CD4-positive, alpha-beta T cell treated with Interleukin-21 for 1 hour (primary cell): ENCODE results near the gene NRG2.

Experiments used
- DNase-seq: peaks from one replicate; pipeline ENCODE4 v3.0.0-alpha.2; 2020

The NRG2 gene

DNA sequence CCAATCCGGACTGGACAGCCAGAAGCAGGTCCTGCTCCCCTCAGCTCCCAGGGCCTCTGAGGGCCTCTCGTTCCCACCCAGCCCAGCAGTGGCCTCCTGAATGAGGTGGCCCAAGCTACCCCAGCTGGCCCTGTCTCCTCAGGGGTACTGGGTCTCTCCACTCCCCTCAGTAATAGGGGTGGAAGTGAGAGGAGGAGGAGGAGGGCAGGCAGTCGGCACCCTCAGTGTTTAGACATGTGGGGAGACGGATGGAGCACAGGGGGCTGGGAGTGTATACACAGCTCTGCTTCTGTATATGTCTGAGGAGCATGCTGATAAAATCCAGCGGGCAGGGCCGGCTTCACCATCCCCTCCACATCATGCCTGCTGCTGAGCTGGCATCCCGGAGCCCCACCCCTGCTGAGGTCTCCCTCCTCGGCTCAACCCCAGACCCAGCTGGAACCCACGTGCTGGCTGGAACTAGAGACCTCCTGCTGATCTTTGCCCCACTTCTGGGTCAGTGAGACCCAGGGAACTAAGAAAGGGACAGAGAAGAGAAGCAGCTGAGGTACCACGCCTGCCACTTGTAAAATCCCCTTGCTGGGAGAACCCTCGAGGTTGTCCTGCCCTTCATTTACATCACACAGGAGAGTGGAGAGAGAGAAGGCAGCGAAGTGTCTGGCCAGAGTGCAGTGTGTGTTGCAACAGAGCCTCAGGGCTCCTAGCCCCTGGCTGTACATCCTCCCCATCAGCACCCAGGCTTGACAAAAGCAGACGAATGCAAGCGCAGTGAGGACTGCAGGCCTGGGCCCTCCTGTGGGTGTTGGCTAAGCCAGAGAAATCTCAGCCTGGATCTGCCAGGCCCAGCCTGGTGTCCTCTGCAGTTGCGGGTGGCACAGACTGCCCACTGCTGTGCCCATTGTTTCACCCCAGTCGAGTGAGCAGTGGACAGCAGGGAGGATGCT, 170.0 kb downstream of the NRG2 start:
- no peak for DNase-seq

DNA sequence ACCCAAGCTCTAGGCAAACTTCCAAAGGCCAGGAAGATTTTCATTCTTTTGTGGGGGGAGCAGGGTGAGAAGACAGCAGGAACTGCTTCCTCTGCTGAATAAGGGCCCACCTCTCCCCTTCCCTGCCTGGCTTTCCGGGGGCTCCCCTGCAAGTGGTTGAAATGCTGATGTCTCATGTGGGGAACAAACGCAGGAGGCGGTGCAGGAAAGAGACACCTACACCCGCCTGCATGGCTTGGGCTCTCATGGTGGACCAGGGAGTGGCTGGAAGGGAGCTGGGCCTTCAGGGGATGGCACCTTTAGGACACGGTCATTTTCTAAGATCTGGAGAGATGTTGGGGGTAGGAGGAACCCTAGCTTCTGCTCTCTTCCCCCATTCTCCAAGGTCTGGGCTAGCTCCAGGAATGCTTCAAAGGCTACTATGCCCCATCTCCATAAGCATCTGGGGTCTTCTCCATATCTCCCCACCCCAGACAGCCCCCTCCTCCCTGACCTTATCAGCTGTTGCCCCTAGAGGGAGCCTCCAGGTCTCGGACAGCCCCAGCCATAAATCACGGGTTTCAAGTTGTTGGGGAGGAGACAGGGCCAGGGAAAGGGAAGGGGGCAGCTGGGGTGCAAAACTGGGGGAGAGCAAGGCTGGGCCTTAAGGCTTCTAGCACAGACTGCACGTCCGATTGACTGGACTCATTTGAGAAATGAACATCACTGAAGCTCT, 170.9 kb downstream of the NRG2 start:
- no peak for DNase-seq

DNA sequence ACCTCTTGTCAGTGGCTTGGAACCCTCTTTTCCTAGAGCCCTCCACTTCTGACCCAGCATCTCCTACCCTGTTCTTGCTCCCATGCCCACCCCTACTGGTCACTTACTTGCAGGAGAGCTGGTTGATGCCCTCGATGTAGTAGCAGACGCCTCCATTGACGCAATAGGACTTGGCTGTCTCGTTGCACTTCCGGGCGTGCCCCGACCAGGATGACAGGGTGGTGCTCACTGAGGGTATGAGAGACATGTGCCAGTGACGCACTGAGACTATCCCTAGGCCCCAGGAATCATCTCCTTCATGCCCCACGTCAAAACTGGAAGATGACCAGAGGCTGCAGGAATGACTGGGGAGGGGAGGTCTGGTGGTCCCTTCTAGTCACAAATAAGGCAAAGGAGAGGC, 171.5 kb downstream of the NRG2 start:
- no peak for DNase-seq

DNA sequence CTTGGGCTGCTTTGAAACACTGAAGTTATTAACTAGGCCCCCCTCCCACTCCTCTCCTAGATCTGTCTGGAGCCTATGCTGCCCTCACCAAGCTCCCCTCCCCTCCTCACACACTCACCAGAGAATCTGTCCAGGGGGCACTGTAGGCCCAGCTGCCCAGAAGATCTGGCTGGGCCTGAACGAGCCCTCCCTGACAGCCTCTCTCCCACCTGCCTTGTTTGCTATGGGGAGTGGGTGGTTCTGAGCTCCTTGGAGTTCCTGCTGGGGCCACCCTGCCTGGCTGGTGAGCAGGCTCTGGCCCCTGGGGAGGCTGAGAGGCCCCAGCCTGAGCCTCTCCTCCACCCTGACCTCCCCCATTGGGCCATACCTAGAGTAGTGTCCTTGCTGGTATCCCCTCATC, 172.4 kb downstream of the NRG2 start:
- DNase-seq, result no peak

DNA sequence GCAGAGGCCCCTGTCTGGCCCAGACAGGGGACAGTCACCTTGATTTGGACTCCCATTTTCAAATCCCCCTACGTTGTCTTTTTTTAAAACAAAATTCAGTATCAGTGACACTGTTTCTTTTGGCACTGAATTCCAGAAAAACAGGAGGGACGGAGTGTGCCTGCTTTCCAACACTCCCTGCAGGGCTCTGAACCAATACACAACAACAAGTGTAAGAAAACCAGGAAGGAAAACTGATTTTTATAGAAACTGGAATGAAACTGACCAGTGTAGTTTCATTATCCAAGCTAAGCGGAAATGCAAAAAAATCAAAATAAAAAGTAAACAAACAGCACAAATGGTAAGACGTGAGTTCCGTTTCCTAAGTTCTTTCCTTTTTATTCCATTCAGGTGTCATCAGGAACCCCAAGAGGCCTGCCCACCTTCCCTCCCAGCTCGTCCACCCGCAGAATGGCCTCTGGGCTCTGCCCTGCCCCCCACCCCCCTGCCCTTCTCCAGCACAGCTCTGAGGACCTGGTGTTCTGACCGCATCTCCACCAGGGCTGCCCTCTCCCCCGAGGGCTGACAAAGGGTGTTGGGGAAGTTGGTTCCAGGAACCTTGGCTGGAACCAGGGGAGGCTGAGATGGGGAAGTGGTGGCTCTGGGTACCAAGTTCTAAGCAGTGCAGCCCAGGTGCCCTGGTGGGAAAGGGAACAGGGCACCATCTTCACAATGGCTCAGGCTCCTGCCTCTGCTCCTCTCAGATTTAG, 173.9 kb downstream of the NRG2 start:
- DNase-seq, result no peak

DNA sequence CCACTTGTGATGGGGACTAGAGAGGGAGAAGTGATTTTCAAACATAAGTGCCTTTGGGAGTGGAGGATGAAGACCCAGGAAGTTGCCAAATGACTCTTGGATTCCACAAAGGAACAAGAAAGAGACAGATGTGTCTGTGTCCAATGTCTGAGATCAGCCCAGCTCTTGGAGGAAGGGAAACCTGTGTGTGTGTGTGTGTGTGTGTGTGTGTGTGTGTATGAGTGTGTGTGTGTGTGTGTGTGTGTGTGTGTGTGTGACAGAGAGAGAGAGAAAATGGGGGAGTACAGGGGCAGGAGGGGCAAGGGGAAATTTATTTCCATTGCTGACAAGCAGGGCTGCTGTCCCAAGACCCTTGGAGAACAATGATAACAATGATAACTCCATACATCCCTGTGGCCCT, 175.5 kb downstream of the NRG2 start:
- no peak for DNase-seq

DNA sequence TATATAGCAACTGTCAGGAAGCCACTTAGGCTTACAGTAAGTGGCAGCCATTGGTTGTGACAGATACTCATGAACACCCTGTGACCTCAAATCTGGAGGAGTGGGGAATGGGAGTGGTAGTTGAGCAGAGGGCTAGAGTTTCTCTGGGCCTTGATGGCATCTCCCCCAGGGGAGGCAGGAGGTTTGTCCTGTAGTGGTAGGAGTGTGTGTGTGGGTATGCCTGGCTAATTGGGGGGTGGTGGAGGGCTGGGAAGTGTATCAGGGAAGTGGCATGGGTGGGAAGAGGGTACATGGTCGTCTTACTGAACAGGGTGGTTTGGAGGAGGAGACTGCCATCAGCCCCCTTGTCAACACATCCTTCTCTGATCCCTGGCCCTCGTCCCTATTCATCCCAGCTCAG, 176.0 kb downstream of the NRG2 start:
- no peak for DNase-seq

DNA sequence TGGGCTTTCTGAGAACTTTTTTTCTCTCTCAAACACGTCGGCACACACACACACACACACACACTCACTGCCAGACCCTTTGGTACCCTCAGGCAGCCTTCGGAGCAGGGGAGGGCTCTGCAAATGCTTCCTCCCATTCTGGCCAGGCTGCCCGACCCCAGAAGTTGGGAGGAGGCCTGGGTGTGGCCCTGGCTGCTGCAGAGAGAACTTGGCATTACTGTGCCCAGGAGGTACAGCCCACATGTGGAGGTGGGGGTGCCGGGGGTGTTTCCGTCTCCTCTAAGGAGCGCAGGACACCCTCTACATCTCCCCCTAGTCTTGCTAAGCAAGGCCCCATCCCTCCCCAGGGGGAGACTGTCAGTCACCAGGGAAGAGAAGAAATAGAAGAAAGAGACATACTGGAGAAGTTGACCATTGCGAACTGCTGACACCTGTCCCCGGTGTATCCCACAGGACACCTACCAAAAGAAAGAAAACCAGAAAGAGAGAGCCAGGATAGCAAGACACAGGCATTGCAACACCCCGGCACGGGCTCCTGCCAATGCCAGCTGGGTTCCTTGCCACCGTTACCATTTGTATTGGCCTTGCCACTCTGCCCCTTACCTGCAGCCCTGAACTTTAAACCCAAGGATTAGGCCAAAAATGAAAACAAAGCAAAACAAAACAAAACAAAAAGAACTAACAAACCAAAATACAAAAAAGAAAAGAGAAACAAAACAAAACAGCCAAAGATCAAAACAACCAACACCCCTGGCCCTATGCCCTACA, 178.2 kb downstream of the NRG2 start:
- DNase-seq, result no peak

DNA sequence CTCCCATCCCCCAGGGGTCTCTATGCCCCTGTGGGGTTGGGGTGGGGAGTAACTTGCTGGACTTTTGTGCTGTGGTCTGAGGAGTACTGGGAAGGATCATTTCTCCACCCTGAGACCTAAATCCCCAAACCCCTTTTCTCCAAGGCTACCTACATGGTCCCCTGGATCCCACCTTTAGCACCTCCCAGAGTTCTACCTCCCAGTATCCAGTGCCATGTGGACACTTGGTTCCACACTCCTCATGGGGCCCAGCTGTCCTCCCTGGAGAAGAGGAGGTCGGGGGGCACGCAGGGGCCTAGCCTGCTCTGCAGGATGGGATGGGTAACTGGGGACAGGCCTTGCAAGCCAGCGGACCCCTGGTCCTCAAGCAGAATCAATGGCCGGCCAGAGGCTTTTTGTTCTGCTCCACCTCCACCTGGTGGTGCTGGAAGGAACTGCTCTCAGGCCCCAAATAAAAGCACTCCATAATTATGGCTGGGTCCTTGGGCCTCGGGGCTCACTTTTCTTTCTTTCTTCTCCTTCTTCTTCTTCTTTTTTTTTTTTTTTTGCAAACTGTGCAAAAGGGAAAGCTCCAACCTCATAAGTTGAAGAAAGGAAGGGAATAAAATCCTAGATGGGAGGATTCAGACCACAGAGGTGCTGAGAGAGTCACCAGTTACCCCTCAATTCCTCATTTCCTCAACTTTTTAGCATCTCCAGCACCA, 179.1 kb downstream of the NRG2 start:
- DNase-seq, result peak; percentile 60

DNA sequence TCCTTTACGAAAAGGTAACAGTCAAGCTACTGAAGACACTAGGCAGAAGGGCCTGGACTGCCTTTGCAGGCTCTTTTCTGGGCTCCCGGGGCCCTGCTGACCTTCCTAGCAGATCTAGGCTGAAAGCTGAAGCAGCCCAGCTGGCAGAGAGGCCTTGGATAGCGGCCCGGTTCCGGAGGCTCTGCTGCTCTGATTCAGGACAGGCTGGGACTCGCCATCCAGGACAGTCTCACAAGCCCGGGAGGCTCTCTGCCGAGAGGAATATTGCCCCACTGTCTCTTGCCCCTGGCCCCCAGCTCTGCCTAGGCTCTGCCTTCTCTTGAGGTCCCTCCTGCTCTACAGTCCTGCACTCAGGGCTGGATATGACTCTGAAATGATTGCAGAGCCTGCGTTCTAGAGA, 179.7 kb downstream of the NRG2 start:
- no peak for DNase-seq

DNA sequence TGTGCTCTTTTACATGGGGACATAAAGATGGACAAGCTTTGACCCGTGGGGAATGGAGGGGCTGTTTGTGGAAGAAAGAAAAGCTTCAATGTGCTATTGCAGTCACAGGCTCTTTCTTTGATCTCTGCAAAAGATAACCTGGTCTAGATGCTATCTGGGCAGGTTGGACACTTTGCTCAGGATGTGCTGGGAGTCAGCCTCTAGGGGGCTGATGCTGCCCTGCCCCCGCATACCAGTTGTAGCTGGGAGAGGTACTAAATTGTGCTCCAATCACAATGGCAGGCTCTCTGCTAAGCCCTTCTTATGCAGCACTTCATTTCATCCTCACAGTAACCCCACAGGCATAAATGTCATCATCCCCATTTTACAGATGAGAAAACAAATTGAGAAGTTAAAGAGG, 180.3 kb downstream of the NRG2 start:
- DNase-seq, result no peak

DNA sequence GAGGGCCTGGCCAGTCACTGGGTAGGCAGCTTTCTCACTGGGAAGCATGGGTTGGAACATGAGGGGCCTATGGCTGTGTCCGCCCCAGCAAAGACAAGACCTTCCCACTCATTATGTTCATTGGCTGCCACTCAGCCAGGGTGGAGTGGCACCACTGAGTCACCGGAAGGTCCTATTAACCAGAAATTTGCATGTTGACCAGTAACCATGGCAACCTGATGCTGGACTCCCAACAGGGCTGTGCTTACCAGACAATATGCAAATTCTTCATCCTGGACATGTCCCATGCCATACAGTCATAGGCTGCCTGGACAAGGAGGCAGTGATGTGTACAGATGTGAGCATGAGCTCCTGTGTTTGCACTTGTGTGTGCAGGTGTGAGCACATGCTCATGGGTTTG, 180.8 kb downstream of the NRG2 start:
- DNase-seq, result no peak

DNA sequence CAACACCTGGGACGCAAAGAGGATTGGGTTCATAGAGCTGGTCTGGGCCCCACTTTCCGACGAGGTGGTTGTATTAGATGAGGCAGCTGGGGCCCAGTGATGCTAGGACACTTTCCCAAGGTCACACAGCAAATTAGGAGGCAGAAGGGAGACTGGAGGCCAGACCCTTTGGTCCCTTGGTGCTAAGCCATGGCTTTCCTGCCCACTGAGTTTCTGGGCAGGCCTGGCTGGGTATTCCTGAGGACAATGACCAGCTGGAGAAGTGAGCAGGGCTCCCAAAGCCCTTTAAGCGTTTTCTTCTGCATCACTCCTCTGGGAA, 181.3 kb downstream of the NRG2 start:
- no peak for DNase-seq

DNA sequence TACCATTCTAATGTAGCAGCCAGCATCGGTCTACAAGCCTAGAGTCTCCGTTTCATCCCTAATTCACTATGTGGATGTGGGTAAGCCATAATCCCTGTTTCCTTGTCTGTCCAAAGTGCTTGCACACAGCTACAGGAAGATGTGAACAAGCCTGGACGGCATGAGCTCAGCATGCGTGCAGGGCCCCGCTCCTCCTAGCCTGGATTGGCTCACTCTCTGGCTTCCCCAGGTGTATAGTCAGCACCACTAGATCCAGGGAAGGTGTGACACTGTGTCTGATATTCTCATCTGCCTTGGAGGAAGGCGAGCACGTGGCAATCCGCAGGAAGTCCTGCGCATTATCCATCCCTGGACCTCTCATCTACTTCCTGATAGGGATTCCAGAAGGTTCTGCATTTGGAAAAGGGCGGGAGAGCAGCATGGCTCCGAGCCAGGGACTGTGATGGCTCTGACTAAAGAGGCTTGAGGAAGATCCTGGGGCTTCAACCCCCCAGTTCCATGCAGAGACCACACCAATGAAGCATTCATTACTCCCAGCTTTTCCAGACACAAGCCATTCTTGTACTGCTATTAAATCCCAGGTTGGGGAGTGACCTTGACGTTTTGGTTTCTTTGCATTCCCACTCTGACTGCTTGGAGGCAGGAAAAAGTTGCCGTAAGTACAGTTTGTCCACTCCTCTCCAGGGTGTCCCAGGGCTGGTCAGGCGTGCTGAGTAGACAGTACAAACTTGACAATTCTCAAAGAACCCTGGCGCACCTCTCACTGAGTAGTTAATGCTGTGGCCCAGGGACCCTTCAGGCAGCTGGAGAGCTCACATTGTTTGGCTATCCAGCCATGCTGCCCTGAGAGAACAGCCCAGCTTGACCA, 181.8 kb downstream of the NRG2 start:
- DNase-seq, result no peak

DNA sequence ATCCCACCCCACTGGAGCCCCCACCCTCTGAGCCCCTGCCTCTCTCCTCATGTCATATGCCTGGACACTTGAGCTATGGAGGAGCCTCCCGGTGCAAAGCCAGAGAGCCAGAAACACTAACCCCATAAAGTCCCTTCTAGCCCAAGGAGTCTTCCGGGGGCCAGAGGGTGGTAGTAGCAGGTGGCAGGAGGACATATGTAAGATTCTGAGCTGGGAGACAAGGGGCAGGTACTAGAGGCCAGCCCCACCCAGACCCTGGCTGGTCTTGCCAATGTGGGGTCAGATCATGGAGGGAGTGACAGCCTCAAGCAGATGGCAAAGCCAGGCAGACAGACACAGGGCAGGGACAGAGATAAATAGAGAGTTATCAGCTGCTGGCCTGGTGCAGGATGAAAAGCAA, 184.1 kb downstream of the NRG2 start:
- DNase-seq, result no peak

DNA sequence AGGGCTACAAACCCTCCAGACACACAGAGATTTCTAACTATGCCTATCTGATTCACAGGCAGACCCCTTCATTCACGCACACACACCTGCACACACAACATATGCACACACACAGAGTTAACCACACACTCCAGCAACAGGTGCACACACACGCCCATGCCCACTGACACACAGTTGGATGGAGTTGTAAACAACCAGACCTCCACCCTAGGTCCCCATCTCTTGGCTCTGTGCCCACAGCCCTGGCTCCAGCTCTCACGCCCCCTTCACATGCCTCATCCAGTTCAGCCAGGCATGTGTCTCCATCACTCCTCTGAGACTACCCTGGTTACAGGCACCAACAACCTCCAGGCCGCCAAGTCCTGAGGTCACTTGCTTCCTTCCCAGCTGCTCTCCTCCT, 186.4 kb downstream of the NRG2 start:
- no peak for DNase-seq

DNA sequence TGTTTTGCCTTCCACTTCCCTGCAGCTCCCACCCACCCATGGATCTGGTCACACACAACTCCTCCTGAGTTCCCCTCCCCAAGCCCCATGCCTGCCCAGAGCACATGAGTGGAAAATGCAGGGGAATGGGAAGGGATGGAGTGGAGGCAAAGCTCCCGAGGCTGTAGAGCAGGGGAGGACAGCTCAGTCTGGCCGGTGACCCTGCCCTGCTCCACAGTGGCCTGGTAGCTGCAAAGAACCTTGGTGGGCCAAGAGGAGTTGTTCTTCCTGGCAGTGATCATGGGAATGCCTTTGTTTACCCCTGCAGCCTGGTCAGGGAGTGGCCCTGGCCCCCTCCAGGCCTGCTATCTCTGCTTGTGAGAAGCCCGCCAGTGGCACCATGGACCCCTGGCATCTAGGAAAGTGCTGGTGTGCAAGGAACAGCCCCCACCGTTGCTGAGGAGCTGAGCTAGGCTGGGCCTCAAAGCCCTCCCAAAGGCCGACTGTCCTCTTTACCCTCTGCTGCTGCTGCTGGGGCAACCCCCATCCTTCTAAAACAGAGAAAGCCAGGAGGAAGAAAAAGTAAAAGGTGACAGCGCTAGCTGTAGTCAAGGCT, 187.1 kb downstream of the NRG2 start:
- DNase-seq, result no peak

DNA sequence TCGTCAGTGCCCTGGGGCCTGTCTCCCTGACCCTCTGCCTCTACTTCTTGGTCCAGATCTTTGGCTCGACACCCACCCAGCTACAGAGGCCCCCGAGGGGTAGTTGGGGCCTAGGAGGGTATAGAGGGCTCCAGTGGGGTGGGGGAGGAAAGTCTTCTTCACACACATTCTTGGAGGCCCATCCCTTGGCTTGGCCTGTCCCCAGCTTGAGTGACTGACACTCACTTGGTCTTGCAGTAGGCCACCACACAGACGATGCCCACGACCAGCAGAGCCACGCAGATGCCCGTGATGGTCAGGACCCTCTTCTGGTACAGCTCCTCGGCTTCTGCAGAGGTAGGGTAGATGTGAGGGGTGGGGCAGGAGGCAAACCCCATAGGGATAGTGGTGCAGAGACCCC, 187.6 kb downstream of the NRG2 start:
- no peak for DNase-seq

DNA sequence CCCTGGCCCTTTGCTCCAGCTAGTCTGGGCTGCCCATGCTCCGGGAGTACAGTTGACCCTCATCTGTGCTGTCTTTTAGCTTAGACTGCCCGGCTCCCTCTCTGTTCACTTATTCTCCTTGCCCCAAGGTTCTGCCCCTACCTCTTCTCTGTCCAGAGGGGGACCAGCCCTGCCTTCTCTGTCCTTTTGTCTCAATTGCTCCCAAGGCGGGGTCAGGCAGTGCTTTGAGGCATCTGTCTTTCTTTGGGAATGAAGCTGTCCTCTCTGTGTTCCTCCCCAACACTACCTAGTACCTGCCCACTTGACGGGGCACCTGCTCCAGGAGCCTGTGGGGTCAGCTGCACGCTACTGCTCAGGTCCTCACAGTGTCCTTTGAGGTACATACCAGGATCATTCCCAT, 188.1 kb downstream of the NRG2 start:
- DNase-seq, result no peak

DNA sequence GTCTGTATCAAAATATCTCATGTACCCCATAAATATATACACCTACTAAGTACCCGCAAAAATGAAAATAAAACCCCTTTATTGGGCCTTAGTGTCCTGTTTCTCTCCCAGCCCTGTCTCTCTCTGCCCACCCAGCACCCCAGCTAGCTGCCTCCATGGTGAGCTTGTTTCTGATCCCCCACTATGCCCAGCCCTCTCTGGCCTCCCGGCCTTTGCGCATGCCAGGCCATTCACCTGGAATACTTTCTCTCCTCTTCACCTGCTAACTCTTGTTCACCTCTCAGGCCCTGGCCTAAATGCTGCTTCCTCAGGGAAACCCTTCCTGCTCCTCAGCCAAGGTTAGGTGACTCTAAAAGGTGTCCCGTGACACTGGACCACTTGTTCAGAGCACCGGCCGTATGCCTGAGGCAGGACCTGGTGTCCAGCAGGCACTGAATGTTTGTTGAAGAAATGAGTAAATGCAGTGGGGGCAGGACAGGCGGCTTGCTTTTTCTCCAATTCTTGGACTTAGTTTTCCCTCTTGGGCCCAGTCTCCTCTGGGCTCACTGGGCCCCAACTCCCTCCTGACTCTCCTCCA, 189.0 kb downstream of the NRG2 start:
- no peak for DNase-seq

DNA sequence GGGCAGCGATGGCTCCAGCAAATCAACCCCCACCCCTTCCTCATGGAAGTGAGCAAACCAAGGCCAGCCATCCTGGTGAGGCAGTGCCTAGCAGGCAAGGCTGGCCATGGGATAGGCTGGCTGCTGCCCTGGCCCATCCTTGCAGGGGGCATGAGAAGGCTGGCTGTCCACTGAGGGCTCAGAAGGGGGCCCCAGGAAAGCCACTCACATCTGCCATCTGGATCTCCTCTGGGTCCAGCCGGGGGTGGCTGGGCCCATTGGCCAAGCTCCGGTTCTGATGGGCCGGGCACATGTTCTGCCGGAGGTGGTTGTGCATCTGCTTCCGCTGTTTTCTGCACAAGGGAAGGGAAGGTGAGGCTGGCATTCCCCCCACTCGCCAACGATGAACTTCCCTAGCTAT, 190.4 kb downstream of the NRG2 start:
- no peak for DNase-seq
